CD4-positive, CD25-positive, alpha-beta regulatory T cell (primary cell): ENCODE measurements around the gene FAM3A. TPM values are rescaled to one million over a fixed set of nuclear protein-coding genes. Genes with fewer than 3 reads are reported as not detected.
"Not testable (repeated sequence)": the region's sequence is repeated elsewhere in the genome, so short reads cannot be mapped to it uniquely, and the experiment has no call there.

Source experiments
- ATAC-seq, 2 donors: fragments of 150-1000 bp; cut with Tn5 transposase; one replicate each; pipeline ENCODE4 v1.10.0; 2021; ENCODE audit warnings: low read depth in 2 of 2, moderate number of reproducible peaks in 2 of 2, moderate library complexity in 1 of 2
- DNase-seq, 3 donors: peaks; one replicate each; pipeline versions ENCODE4 v3.0.0 to v3.0.0-alpha.2; 2012 to 2022; ENCODE audit warnings: mixed read lengths in 1 of 3
- H3K27ac ChIP-seq: one replicate; pipeline ENCODE4 v1.7.0; 2013; ENCODE audit warnings: mild to moderate bottlenecking, low read length; ENCODE audit not compliant: insufficient read depth, poor library complexity, severe bottlenecking
- H3K27me3 ChIP-seq: one replicate; pipeline ENCODE4 v1.7.0; 2013; ENCODE audit warnings: low read length; ENCODE audit not compliant: control insufficient read depth, insufficient read depth
- H3K36me3 ChIP-seq: one replicate; pipeline ENCODE4 v1.7.0; 2013; ENCODE audit warnings: mild to moderate bottlenecking, low read length, moderate library complexity; ENCODE audit not compliant: control insufficient read depth, insufficient read depth
- H3K4me1 ChIP-seq: 2 replicates; pipeline ENCODE4 v1.7.0; 2013; ENCODE audit warnings: mild to moderate bottlenecking, low read length; ENCODE audit not compliant: insufficient read depth, control insufficient read depth, poor library complexity, severe bottlenecking
- H3K4me3 ChIP-seq: one replicate; pipeline ENCODE4 v1.7.0; 2013; ENCODE audit warnings: low read depth, mild to moderate bottlenecking, low read length, moderate library complexity
- H3K9me3 ChIP-seq, 2 experiments: 1 replicate in 1 of 2; 2 replicates in 1 of 2; pipeline ENCODE4 v1.7.0; 2013; ENCODE audit warnings: low read length in 2 of 2, mild to moderate bottlenecking in 1 of 2, moderate library complexity in 1 of 2; ENCODE audit not compliant: control insufficient read depth in 2 of 2
- H3K27ac Mint-ChIP-seq, 3 donors: one replicate each; pipeline ENCODE4 v1.8.0; 2020 to 2022; ENCODE audit warnings: mild to moderate bottlenecking in 3 of 3, mixed read lengths in 3 of 3, moderate library complexity in 2 of 3
- H3K27me3 Mint-ChIP-seq: one replicate; pipeline ENCODE4 v1.8.0; 2022; ENCODE audit warnings: mild to moderate bottlenecking, mixed read lengths
- H3K36me3 Mint-ChIP-seq: one replicate; pipeline ENCODE4 v1.8.0; 2020; ENCODE audit warnings: mixed read lengths
- H3K4me1 Mint-ChIP-seq, 4 donors: one replicate each; pipeline ENCODE4 v1.8.0; 2020 to 2022; ENCODE audit warnings: mixed read lengths in 4 of 4, mild to moderate bottlenecking in 1 of 4
- H3K4me3 Mint-ChIP-seq, 4 donors: one replicate each; pipeline ENCODE4 v1.8.0; 2020 to 2022; ENCODE audit warnings: mild to moderate bottlenecking in 4 of 4, mixed read lengths in 4 of 4, moderate library complexity in 3 of 4
- H3K9me3 Mint-ChIP-seq, 7 donors: one replicate each; pipeline ENCODE4 v1.8.0; 2020 to 2022; ENCODE audit warnings: mixed read lengths in 7 of 7, mild to moderate bottlenecking in 3 of 7, moderate library complexity in 2 of 7
- polyA plus RNA-seq, 4 donors: library from polyadenylated mRNA; unstranded; fragments of 300-500 nt; fragmentation: Illumina TruSeq; gene quantifications; one replicate each; pipeline ENCODE4 v1.2.3, GENCODE V29; 2021
- total RNA-seq: library from RNA; stranded (reverse); gene quantifications from one replicate; pipeline ENCODE4 v1.2.3, GENCODE V29; 2022

The FAM3A gene
- total and polyA plus RNA-seq, 5 donors from 2014 or later = 13.4 to 28.2 (median 19.2) TPM

- Histone ChIP-seq H3K27ac (no peak overlapping the region), H3K4me3 (no peak overlapping the region), H3K36me3 (no peaks in the 10 kb centered on the region), H3K9me3 (no peaks in the 10 kb centered on the region), H3K27me3 (no peaks in the 10 kb centered on the region), H3K4me1 (peaks cover 20% of the 10 kb centered on the region)
- no peak for DNase-seq
- Mint-ChIP-seq H3K27ac (no peak overlapping the region), H3K27me3 (no peaks in the 10 kb centered on the region), H3K4me1 (peaks cover 0 to 24% (median 5%) of the 10 kb centered on the region in 4 donors), H3K36me3 (no peaks in the 10 kb centered on the region), H3K9me3 (no peaks in the 10 kb centered on the region), H3K4me3 (no peak overlapping the region)
- no peak for ATAC-seq
Observed at GRCh38 chrX:154541589-154541895, 25.5 kb upstream of the FAM3A start.

GRCh38 chrX:154540897-154541535, 25.0 kb upstream of the FAM3A start:
- Mint-ChIP-seq H3K4me3 (no peak overlapping the region), H3K9me3 (no peaks in the 10 kb centered on the region), H3K4me1 (peaks cover 0 to 21% (median 3%) of the 10 kb centered on the region in 4 donors), H3K36me3 (no peaks in the 10 kb centered on the region), H3K27me3 (no peaks in the 10 kb centered on the region), H3K27ac (no peak overlapping the region)
- H3K27ac ChIP-seq = no peak overlapping the region
- DNase-seq = no peak
- H3K27me3 ChIP-seq = no peaks in the 10 kb centered on the region
- H3K36me3 ChIP-seq = no peaks in the 10 kb centered on the region
- no peak for ATAC-seq
- H3K9me3 ChIP-seq = no peaks in the 10 kb centered on the region
- peaks cover 16% of the 10 kb centered on the region for H3K4me1 ChIP-seq
- H3K4me3 ChIP-seq = no peak overlapping the region

- not testable (repeated sequence) for H3K27ac ChIP-seq, H3K27me3 ChIP-seq, DNase-seq, H3K9me3 ChIP-seq, H3K27me3 Mint-ChIP-seq, H3K36me3 ChIP-seq, H3K9me3 Mint-ChIP-seq, H3K36me3 Mint-ChIP-seq, H3K4me3 Mint-ChIP-seq, ATAC-seq, H3K27ac Mint-ChIP-seq, H3K4me3 ChIP-seq
- peaks cover 0 to 17% (median 2%) of the 10 kb centered on the region in 4 donors for H3K4me1 Mint-ChIP-seq
- peaks cover 11% of the 10 kb centered on the region for H3K4me1 ChIP-seq
Observed at GRCh38 chrX:154540365-154540764, 24.3 kb upstream of the FAM3A start.

DNA sequence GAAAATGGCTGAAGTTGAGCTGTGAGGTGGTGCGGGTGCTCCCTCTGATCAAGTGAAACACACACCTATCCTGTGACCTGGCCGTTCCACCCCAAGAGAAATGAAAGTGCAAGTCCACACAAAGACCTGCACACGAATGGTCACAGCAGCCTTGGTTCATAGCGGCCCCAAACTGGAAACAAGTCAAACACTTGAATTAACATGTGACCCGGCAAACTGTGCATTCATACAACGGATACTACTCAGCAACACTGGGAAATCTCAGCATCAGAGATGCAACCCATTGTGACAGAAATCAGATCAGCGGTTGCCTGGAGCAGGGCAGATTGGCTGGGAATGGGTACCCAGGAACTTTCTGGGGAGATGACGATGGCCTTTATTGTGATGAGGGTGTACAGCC, 23.0 kb upstream of the FAM3A start:
- Mint-ChIP-seq H3K27ac (peak overlapping the region in 1 of 3 donors; percentile 40), H3K9me3 (peaks cover 0 to 2% (median 0%) of the 10 kb centered on the region in 7 donors), H3K36me3 (peaks cover 4% of the 10 kb centered on the region), H3K4me3 (no peak overlapping the region), H3K4me1 (peaks cover 0 to 17% (median 5%) of the 10 kb centered on the region in 4 donors), H3K27me3 (no peaks in the 10 kb centered on the region)
- Histone ChIP-seq H3K4me1 (peaks cover 17% of the 10 kb centered on the region), H3K4me3 (no peak overlapping the region), H3K27me3 (no peaks in the 10 kb centered on the region), H3K36me3 (peaks cover 2% of the 10 kb centered on the region), H3K27ac (no peak overlapping the region), H3K9me3 (no peaks in the 10 kb centered on the region)
- ATAC-seq = no peak
- DNase-seq = no peak

DNA sequence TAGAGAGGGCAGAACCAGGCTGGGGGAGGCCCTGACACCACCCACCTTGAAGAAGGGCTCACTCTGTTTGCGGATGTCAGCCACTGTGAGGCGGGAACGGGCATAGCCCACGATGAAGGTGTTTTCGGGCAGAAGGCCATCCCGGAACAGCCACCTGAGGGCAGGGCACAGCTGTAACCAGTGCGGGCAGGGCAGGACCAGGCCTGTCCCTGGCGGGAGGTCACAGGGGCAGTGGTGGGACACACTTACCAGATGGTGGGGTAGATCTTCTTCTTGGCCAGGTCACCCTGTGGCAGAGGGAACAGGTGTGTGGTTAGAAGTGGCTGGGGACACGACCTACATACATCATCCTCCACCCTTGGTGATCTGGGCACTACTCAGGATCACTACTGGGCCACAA, 19.9 kb upstream of the FAM3A start:
- Histone ChIP-seq H3K36me3 (peaks cover 2% of the 10 kb centered on the region), H3K27me3 (no peaks in the 10 kb centered on the region), H3K4me1 (peaks cover 6% of the 10 kb centered on the region), H3K4me3 (no peak overlapping the region), H3K27ac (no peak overlapping the region), H3K9me3 (no peaks in the 10 kb centered on the region)
- DNase-seq (no peak), ATAC-seq (no peak)
- no peak overlapping the region for H3K27ac Mint-ChIP-seq
- peaks cover 0 to 2% (median 0%) of the 10 kb centered on the region in 7 donors for H3K9me3 Mint-ChIP-seq
- no peak overlapping the region for H3K4me3 Mint-ChIP-seq
- peaks cover 0 to 13% (median 3%) of the 10 kb centered on the region in 4 donors for H3K4me1 Mint-ChIP-seq
- H3K27me3 Mint-ChIP-seq = no peaks in the 10 kb centered on the region
- peaks cover 4% of the 10 kb centered on the region for H3K36me3 Mint-ChIP-seq

GRCh38 chrX:154534526-154535322, 18.7 kb upstream of the FAM3A start:
- Mint-ChIP-seq H3K9me3 (peaks cover 0 to 2% (median 0%) of the 10 kb centered on the region in 7 donors), H3K4me3 (peak overlapping the region in 2 of 4 donors; percentile 36 to 43), H3K4me1 (peaks cover 0 to 13% (median 3%) of the 10 kb centered on the region in 4 donors), H3K27me3 (no peaks in the 10 kb centered on the region), H3K36me3 (peaks cover 4% of the 10 kb centered on the region), H3K27ac (peak overlapping the region in 2 of 3 donors; percentile 47 to 80)
- DNase-seq (peak; percentile 77 to 89 (median 87)), ATAC-seq (peak; percentile 95 to 97)
- no peak overlapping the region for H3K4me3 ChIP-seq
- peak overlapping the region; percentile 57 for H3K27ac ChIP-seq
- H3K4me1 ChIP-seq = peaks cover 6% of the 10 kb centered on the region
- peaks cover 2% of the 10 kb centered on the region for H3K36me3 ChIP-seq
- H3K27me3 ChIP-seq = no peaks in the 10 kb centered on the region
- H3K9me3 ChIP-seq = no peaks in the 10 kb centered on the region

- H3K4me1 ChIP-seq = peaks cover 6% of the 10 kb centered on the region
- peaks cover 4% of the 10 kb centered on the region for H3K36me3 Mint-ChIP-seq
Observed at GRCh38 chrX:154532690-154533089, 16.7 kb upstream of the FAM3A start.

More at GRCh38 chrX:154532690-154533089, 16.7 kb upstream of the FAM3A start:
- no peak overlapping the region for H3K4me3 ChIP-seq
- Mint-ChIP-seq H3K27ac (peak overlapping the region in 1 of 3 donors; percentile 32), H3K4me1 (peaks cover 0 to 13% (median 3%) of the 10 kb centered on the region in 4 donors), H3K9me3 (peaks cover 0 to 2% (median 0%) of the 10 kb centered on the region in 7 donors), H3K27me3 (no peaks in the 10 kb centered on the region), H3K4me3 (no peak overlapping the region)
- peaks cover 2% of the 10 kb centered on the region for H3K36me3 ChIP-seq
- ATAC-seq (no peak), DNase-seq (no peak)
- no peaks in the 10 kb centered on the region for H3K9me3 ChIP-seq
- peak overlapping the region; percentile 14 for H3K27ac ChIP-seq
- no peaks in the 10 kb centered on the region for H3K27me3 ChIP-seq
